Erythroblast (primary cell): Measurements from ENCODE around the gene SMURF2.

Experiments used
- GATA1 ChIP-seq: IDR thresholded peaks from 2 replicates; pipeline ENCODE4 v1.6.1; 2011; ENCODE audit warnings: low read depth, mild to moderate bottlenecking, control low read depth, low read length, moderate library complexity
- POLR2A ChIP-seq: IDR thresholded peaks from 2 replicates; pipeline ENCODE4 v1.6.1; 2011; ENCODE audit warnings: mild to moderate bottlenecking, low read length

DNA sequence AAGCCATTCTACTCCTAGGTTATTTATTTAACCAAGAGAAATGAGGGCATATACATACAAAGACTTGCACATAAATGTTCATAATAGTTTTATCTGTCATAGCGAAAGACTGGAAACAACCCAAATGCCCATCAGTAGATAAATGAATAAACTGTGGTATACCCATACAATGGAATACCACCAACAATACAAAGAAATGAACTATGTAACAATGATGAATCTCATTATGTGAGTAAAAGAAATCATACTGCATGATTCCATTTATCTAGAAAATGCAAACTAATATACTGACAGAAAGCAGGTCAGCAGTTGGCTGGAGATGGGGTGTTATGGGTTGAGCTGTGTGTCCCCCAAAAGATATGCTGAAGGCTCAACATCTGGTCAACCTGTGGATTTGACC is 98.0 kb downstream of the SMURF2 start:
- no peak for TF ChIP-seq POLR2A
- no peak for TF ChIP-seq GATA1
